NB4 (cell line): Measurements from ENCODE around the gene PDCD2.

Experiments
- CTCF ChIP-seq: IDR thresholded peaks from one replicate; pipeline ENCODE4 v1.5.1; 2012; ENCODE audit warnings: low read depth, low read length
- TF ChIP-seq, protein P1 (sequence below): IDR thresholded peaks from 2 replicates; pipeline ENCODE4 v1.6.1; 2011; ENCODE audit warnings: low read depth, low read length

- TF ChIP-seq, protein P1, sequence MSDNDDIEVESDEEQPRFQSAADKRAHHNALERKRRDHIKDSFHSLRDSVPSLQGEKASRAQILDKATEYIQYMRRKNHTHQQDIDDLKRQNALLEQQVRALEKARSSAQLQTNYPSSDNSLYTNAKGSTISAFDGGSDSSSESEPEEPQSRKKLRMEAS: no peak
- no peak for TF ChIP-seq CTCF
These were observed 50.6 kb downstream of the PDCD2 start for GRCh38 chr6:170533792-170534191.
